Fibroblast of skin of left biceps (primary cell): ENCODE data around the gene NOG.

ENCODE experiments used
- DNase-seq, 2 experiments: peaks; one replicate each; pipeline ENCODE4 v3.0.0-alpha.2; 2013; ENCODE audit warnings: low read depth in 2 of 2

Gene NOG

DNA sequence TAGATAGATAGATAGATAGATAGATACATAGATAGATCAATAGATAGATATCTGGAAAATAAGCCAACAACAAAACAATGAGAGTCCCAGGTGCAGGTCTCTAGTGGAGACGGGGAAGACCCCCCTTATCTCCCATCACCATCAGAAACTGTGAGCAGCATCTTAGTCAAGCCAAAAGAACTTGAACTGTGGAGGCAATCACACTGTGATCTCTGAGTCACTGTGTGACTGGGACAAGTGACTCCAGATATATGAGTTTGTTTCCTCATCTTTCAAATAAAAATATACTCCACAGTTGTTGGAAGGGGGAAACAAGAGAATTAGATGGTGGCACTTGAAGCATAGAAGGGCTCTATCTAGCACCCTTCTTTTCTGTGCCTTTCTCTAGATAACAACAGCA is 42.1 kb downstream of the NOG start:
- no peak for DNase-seq

GRCh38 chr17:56636265-56636664 is 42.8 kb downstream of the NOG start:
- peak; percentile 28 to 31 for DNase-seq

GRCh38 chr17:56637254-56637653 is 43.8 kb downstream of the NOG start:
- no peak for DNase-seq

DNA sequence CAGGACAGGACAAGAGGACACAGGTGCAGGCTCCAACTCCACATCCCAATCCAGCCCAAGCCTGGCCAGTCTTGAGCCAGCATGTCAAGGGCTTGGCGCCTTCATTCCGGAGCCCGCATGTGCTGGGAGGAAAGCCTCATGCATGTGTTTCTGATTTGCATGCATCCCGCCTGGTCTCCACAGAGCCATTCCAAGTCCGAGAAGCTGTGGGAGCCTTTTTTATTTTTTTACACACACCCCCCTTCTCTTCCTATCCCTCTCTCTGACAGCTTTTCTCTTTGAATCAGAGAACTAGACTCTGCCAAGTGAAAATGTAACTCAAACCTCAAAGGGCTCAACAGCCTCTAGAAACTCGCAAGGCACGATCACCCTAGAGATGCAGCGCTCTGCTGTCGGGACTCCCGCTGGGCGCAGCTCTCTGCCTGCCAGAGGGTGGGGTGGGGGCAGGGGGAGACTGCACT is 45.1 kb downstream of the NOG start:
- DNase-seq: peak; percentile 80 to 81

GRCh38 chr17:56639517-56639916 is 46.0 kb downstream of the NOG start:
- DNase-seq: no peak

DNA sequence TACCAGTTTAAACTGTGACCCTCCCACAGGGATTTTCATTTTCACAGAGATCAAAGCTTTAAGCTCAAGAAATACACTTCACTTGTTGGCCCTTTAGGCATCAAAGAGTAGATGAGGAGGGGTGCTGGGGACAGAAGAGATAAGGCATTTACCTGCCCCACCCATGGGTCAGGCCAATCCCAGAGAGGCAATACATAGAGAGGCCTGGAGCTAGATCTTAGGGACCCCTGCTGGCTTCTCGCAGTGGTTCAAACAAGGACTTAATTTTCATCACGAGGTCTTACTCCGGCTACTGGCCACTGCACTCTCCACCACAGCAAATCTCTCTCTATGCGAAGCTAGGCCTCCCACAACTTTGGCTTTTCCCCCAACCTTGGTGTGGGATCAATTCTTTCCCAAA is 46.6 kb downstream of the NOG start:
- DNase-seq: no peak

GRCh38 chr17:56641373-56641772 is 47.9 kb downstream of the NOG start:
- DNase-seq: no peak

DNA sequence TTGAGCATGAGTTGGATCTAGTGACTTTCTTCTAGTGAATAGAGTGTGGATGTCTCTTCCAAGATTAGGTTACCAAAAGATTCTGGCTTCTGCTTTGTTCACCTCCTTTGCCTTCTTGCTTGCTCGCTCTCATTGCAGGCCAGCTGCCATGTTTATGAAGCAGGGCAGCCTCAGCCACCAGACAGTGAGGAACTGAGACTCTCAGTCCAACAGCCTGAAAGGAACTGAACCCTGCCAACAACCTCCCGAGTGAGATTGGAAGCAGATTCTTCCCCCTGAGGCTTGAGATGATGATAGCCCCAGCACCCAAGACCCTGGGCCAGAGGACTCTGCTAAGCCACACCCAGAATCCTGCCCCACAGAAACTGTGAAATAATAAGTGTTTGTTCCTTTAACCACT is 48.4 kb downstream of the NOG start:
- no peak for DNase-seq

- no peak for DNase-seq
These were observed 48.9 kb downstream of the NOG start for GRCh38 chr17:56642424-56642823.
